Activated naive CD4-positive, alpha-beta T cell treated with anti-CD3 and anti-CD28 coated beads, Interleukin-2, amount 50 U/mL, for 16 hours (primary cell): ENCODE results near the gene ICA1.
A peak's percentile ranks its signal among the peaks of the same experiment; 100 is the strongest.
"Not testable (repeated sequence)": the region's sequence is repeated elsewhere in the genome, so short reads cannot be mapped to it uniquely, and the experiment has no call there.

Experiments used
- DNase-seq: peaks from one replicate; pipeline ENCODE4 v3.0.0-alpha.2; 2020

The ICA1 gene

DNA sequence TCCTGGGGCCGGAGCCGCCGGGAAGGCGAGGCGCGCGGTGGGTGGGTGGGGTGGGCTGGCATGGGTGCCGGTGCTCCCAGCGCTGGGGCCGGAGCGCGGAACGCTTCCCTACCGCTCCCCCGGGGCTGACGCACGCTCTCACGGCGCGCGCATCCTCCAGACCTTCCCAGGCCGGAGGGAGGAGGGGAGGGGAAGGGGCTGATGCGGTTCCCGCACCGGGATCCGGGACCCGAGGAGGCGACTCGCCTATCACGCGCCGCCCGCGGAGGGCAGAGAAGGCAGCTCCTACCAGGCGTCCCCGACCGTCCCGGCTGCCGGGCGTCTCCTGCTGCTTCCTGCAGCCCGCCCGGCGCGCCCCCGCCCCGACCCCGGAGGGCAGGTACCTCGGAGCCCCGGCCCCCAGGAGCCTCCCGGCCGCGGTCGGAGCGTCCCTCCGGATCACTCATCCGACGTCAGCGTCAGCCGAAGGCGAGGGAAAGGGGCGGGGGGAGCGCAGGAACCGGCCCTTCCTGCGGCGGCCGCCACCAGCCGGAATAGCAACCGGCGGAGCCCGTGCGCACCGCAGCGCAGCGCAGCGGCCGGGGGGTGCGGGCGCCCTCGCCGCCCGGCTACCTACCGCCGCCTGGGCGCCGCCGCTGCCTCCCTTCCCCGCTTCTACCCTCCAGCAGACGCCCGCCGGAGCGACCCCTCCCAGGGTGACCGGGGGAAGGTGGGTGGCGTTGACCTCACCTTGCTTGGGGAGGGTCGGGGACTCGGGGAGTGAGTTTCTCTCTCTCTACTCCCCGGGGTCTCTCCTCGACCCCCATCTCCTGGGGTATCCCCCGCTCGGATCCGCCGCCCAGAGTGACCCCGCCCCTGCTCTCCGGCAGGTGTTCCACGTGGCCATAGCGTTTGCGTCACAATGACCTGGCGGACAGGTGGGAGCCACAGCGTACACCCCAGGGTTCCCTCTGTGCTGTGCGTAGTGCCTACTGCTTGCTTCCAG lies at the start of gene ICA1:
TSS of gene ICA1 (minus strand) at position 457 of the 985 bp plus-strand sequence. CDS start 26,241 bp downstream, outside the sequence.
- DNase-seq, result peak; percentile 15

GRCh38 chr7:8310876-8311275 lies 48.9 kb upstream of the ICA1 start:
- DNase-seq, result no peak

- no peak for DNase-seq
Measured at GRCh38 chr7:8305625-8306388, 43.8 kb upstream of the ICA1 start.

- no peak for DNase-seq
Measured at GRCh38 chr7:8305104-8305503, 43.1 kb upstream of the ICA1 start.

DNA sequence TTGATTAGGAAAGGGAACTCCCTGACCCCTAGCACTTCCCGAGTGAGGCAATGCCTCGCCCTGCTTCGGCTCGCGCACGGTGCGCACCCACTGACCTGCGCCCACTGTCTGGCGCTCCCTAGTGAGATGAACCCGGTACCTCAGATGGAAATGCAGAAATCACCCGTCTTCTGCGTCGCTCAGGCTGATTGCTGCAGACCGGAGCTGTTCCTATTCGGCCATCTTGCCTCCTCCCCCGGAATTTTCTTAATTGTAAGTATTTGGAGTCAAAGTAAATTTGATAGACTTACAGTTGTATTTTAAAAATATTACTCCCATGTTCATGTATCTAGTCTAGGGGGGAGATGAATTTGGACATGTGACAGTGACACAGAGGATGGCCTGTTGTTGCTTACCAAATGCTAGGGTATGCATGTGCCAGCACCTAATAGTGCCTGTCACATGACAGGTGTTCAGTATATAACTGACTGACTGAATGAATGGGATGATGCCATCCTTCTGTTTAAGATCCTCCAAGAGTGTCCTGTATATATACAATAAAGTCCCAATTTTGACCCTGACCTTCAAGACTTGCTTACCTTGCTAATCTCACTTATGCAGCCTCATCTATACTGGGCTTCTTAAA lies 42.0 kb upstream of the ICA1 start:
- no peak for DNase-seq

DNA sequence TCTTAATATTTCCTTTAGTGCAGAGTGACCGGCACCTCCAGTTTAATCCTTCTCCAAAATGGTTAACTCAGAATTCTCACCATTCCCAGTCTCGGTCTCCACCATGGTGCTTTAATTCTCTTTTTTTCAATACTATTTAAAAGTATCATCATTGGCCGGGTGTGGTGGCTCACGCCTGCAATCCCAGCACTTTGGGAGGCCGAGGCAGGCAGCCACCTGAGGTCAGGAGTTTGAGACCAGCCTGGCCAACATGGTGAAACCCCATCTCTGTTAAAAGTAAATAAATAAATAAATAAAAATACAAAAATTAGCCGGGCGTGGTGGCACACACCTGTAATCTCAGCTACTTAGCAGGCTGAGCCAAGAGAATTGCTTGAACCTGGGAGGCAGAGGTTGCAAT lies 35.1 kb upstream of the ICA1 start:
- not testable (repeated sequence) for DNase-seq

GRCh38 chr7:8296362-8296659 lies 34.3 kb upstream of the ICA1 start:
- no peak for DNase-seq

DNA sequence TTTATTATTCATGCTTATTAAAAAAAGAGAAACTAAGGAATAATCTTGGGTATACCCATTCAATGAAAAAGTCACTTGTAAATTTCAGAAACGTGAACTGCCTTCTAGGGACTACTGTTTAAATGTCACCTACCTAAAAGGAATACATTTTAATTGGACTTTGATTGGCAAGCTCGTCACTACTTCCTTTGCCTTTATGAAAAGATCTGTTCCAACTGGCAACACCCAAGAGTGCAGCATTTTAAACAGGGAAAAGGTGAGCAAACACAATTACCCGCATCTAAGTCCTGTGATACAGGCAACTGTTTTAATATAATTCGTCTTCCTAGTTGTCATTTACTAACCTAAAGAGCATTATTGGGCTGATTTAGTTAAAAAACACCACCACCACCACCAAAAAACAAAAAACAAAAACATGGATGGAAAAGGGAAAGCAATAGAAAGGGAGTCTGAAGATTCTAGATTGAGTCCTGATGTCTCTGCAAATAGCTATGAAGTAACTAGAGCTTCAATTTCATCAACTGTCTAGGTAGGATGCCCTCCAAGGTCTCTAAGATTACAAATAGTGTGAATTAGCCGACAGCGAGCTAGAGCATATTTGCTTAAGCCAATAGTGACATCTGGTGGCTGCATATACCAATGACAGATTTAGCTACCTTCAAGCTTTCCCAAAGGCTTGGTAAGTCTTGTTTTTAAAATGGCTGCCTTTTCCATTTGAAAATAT lies 33.8 kb upstream of the ICA1 start:
- no peak for DNase-seq

DNA sequence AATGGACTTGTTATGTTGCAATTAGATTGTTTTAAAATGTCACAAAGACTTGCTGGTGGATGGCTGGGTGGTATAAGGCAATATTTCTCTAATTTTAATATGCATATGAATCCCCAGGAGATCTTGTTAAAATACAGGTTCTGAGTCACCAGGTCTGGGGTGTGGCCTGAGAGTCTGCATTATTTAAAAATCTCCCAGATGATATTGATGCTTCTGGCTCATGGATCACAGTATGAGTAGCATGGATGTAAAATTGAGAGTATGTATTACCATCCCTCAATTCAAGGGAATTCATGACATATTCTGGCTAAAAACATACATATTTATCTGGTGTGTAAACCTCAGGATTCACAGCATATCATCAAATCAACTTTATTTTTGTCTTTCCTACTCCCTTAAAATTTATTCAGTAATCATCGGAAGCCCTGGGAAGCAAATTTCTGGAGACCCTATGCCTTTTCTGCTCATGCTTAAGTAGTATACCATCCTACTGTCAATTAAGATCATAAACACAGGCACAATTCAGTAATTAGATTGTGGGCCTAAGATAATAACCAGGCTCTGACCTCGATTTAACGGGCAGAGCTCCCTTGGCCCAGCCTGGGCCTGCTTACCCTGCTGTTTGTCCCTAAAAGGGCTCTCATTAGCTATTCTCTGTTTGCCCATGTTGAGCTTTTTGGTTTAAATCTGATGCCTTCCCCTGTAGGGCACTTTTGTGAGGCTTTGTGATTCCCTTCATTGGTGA lies 29.6 kb upstream of the ICA1 start:
- no peak for DNase-seq

GRCh38 chr7:8290645-8291308 lies 28.8 kb upstream of the ICA1 start:
- no peak for DNase-seq

DNA sequence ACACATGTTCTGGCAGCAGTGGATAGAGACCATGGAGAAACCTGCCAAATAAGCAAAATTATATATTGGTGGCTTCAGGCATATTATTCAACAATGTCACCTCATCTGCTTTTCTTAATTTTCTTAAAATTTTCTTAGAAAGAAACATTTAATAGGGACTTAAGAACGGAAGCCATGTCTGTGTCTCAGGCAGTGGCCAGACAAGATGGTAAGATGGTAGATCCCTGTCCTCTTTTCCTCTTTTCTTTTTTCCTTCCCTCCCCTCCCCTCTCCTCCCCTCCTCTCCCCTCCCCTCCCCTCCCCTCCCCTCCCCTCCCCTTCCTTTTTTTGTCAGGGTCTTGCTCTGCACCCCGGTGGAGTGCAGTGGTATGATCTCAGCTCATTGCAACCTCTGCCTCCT lies 24.2 kb upstream of the ICA1 start:
- no peak for DNase-seq

GRCh38 chr7:8285155-8285554 lies 23.2 kb upstream of the ICA1 start:
- DNase-seq, result no peak

GRCh38 chr7:8284606-8285005 lies 22.6 kb upstream of the ICA1 start:
- no peak for DNase-seq

DNA sequence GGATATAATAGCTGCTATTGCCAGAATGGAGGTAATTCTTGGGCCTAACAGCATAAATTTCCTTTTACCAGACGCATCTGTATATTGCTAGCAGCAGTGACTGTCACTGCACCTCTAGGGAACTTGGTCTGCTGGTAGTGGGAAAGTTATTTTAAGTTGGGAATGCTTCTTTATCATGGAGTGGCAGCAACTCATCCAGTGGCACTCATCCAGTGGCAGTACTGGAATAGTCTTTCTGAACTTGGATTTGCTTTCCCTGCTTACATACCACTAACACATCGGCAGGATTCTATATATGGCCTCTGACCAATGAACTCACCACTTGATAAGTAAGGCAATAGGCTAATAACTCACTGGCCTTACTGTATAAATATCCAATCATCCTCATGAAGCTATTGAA lies 22.0 kb upstream of the ICA1 start:
- no peak for DNase-seq

DNA sequence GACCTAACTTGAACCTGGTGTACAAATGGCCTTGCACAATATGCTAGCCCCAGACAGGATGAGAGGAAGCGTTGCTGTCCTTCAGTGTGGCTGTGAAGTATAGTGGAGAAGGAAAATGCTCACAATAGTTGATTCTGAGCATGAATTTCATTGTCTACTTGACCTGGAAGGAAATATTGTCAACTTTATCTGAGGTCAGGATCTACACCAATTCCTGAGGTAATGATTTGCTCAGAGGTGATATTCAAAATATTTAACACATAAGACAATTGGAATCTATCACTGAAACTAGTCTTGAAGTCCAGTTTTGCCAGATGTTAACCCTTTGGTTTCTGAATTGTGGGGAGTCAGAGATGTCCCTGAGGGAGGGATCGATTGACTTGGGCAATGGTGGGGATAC lies 20.9 kb upstream of the ICA1 start:
- no peak for DNase-seq

DNA sequence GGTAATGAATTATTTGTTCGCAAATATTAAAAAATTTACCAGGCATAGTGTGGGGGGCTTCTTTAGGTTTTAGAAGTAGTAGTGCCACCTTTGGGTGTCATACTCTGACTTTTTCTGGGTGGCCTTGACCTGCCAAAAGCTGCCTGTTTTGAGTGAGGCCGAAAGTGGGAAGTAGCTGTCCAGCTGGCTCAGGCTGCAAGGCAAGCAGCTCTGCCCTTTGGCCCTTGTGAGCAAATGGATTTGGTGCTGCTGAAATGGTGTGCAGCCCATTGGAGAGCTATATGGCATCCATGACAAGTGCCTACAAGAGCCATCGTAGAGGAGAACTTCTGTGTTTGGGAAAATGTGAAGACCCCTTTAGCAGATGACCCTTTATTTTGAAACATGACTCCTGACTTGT lies 20.2 kb upstream of the ICA1 start:
- DNase-seq, result no peak

DNA sequence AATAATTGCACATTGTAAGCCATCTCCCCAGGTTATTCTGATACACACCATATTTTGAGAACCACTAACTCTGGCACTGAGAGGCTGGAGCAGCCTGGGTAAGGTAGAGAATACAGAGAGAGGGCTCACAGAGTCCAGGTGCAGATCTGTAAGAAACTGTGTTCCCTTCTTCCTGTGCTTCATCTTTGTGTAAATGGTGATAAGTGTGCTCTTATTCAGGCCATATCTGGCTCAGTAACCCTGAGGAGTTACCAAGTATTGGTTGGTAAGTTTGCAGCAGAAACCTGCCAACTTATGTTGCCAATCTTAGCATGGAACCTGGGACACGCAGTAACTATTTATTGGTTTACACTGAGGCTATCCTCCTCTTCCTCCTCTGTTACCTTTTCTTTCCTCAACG lies 16.2 kb upstream of the ICA1 start:
- DNase-seq, result no peak

DNA sequence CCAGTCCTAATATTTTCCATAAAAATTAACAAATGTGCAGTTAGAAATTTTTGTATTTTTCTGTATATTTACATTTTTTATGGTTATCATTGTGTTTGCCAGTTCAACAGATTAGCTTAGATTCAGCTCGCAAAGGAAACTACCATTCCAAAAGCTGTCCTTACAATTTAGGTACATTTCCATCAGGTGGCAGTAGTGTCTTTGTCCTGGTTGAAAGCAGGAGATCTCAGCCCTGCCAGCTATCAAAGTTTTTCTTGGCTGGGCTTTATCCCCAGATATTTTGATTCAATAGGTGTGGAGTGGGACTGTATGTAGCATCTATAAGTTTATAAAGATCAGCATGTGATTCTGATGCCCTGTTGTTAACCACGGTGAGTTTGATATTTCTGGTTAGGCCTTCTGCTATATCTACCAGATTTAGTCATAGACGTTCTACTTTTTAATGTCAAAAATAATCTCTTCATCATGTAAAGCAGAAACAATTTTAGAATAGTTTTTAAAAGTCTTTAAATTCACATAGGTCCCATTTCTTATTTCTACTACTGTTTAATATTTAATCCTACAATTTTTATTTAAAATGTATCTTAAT lies 15.5 kb upstream of the ICA1 start:
- no peak for DNase-seq

- no peak for DNase-seq
Measured at GRCh38 chr7:8274589-8274988, 12.6 kb upstream of the ICA1 start.

DNA sequence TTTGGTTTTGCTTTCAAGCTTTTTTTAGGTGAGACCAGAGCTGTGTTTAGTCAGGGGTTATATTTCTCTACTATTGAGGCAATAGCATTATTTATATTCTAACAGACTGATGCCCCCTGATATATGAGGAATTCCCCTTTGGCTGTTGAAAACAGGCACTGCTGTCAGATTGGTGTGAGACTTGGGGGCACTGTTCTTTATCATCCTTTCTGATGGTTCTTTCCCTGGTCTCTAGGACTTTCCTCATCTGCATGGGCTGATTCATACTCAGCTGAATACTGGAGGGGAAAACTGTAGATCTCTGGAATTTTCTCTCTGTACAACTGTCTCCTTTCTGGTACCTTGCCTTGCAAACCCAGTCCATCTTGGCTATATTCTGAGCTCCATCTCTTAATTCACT lies 10.0 kb upstream of the ICA1 start:
- no peak for DNase-seq

- DNase-seq, result no peak
Measured at GRCh38 chr7:8263048-8263447, 1.1 kb upstream of the ICA1 start.
